Testis (tissue), 2 donors: Measurements from ENCODE around the gene PIK3C2B.
"Not testable (repeated sequence)": the region's sequence is repeated elsewhere in the genome, so short reads cannot be mapped to it uniquely, and the experiment has no call there.

ENCODE experiments used
- POLR2A ChIP-seq: fragments of 450-650 bp; IDR thresholded peaks from one replicate; pipeline ENCODE4 v1.6.1; 2017; ENCODE audit warnings: antibody characterized with exemption, mild to moderate bottlenecking, moderate library complexity
- TF ChIP-seq, protein P1 (sequence below), 3 experiments: fragments of 450-650 bp in 2 of 3; fragments of 200-600 bp in 1 of 3; sonication (generic) in 1 of 3; IDR thresholded peaks; one replicate each; pipeline ENCODE4 v1.5.1; 2016 to 2019; ENCODE audit warnings: antibody characterized with exemption in 3 of 3, mild to moderate bottlenecking in 2 of 3, moderate library complexity in 1 of 3

DNA sequence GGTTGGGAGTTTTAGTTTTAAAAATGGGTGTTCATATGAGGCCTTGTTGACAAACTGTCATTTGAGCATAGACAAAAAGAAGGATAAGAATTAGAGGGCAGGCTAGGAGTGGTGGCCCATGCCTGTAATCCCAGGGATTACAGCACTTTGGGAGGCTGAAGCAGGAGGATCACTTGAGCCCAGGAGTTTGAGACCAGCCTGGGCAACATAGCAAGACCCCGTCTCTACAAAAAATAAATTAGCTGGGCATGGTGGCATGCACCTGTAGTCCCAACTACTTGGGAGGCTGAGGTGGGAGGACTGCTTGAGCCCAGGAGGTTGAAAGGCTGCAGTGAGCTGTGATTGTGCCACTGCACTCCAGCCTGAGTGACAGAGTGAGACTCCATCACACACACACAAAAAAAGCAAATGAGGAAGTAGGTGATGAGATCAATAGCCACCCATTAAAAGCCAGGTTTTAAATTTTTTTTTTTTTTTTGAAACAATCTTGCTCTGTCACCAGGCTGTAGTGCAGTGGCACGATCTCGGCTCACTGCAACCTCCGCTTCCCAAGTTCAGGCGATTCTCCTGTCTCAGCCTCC lies 27.4 kb upstream of the PIK3C2B start:
- TF ChIP-seq, protein P1, sequence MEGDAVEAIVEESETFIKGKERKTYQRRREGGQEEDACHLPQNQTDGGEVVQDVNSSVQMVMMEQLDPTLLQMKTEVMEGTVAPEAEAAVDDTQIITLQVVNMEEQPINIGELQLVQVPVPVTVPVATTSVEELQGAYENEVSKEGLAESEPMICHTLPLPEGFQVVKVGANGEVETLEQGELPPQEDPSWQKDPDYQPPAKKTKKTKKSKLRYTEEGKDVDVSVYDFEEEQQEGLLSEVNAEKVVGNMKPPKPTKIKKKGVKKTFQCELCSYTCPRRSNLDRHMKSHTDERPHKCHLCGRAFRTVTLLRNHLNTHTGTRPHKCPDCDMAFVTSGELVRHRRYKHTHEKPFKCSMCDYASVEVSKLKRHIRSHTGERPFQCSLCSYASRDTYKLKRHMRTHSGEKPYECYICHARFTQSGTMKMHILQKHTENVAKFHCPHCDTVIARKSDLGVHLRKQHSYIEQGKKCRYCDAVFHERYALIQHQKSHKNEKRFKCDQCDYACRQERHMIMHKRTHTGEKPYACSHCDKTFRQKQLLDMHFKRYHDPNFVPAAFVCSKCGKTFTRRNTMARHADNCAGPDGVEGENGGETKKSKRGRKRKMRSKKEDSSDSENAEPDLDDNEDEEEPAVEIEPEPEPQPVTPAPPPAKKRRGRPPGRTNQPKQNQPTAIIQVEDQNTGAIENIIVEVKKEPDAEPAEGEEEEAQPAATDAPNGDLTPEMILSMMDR (IDR thresholded peaks at IDR 0.05), result not testable (repeated sequence)
- TF ChIP-seq POLR2A, result not testable (repeated sequence)
